Nephron progenitor cell (in vitro differentiated cells): ENCODE data around the gene CTNND2.
"Not testable (repeated sequence)": the region's sequence is repeated elsewhere in the genome, so short reads cannot be mapped to it uniquely, and the experiment has no call there.

Experiments
- DNase-seq: peaks from one replicate; pipeline ENCODE4 v3.0.0; 2021
- H3K27ac Mint-ChIP-seq: 2 replicates; pipeline ENCODE4 v1.8.0; 2021; ENCODE audit warnings: mild to moderate bottlenecking, moderate library complexity, mixed read lengths
- H3K27me3 Mint-ChIP-seq: 2 replicates; pipeline ENCODE4 v1.8.0; 2021; ENCODE audit warnings: mild to moderate bottlenecking, low read depth, mixed read lengths; ENCODE audit not compliant: poor library complexity
- H3K36me3 Mint-ChIP-seq: 2 replicates; pipeline ENCODE4 v1.8.0; 2021; ENCODE audit warnings: low read depth, mixed read lengths
- H3K4me1 Mint-ChIP-seq: 2 replicates; pipeline ENCODE4 v1.8.0; 2021; ENCODE audit warnings: mixed read lengths
- H3K4me3 Mint-ChIP-seq: 2 replicates; pipeline ENCODE4 v1.8.0; 2021; ENCODE audit warnings: mild to moderate bottlenecking, moderate library complexity, mixed read lengths
- H3K9me3 Mint-ChIP-seq: 2 replicates; pipeline ENCODE4 v1.8.0; 2021; ENCODE audit warnings: mild to moderate bottlenecking, moderate library complexity, mixed read lengths
- TF ChIP-seq, protein P1 (sequence below): fragments of 200-600 bp; sonication (generic); IDR thresholded peaks from 2 replicates; pipeline ENCODE4 v1.5.0; 2021; ENCODE audit warnings: antibody characterized with exemption

Gene CTNND2

GRCh38 chr5:11851965-11852716 lies 52.1 kb downstream of the CTNND2 start:
- Mint-ChIP-seq H3K4me3 (no peak overlapping the region), H3K36me3 (no peaks in the 10 kb centered on the region), H3K4me1 (no peaks in the 10 kb centered on the region), H3K27me3 (peaks cover 3% of the 10 kb centered on the region), H3K27ac (no peak overlapping the region), H3K9me3 (no peaks in the 10 kb centered on the region)
- no peak for DNase-seq
- TF ChIP-seq, protein P1, sequence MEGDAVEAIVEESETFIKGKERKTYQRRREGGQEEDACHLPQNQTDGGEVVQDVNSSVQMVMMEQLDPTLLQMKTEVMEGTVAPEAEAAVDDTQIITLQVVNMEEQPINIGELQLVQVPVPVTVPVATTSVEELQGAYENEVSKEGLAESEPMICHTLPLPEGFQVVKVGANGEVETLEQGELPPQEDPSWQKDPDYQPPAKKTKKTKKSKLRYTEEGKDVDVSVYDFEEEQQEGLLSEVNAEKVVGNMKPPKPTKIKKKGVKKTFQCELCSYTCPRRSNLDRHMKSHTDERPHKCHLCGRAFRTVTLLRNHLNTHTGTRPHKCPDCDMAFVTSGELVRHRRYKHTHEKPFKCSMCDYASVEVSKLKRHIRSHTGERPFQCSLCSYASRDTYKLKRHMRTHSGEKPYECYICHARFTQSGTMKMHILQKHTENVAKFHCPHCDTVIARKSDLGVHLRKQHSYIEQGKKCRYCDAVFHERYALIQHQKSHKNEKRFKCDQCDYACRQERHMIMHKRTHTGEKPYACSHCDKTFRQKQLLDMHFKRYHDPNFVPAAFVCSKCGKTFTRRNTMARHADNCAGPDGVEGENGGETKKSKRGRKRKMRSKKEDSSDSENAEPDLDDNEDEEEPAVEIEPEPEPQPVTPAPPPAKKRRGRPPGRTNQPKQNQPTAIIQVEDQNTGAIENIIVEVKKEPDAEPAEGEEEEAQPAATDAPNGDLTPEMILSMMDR = no peak

- TF ChIP-seq, protein P1 = no peak
- H3K4me1 Mint-ChIP-seq = no peaks in the 10 kb centered on the region
- H3K27ac Mint-ChIP-seq = no peak overlapping the region
- peaks cover 4% of the 10 kb centered on the region for H3K27me3 Mint-ChIP-seq
- no peak for DNase-seq
- no peaks in the 10 kb centered on the region for H3K36me3 Mint-ChIP-seq
- H3K9me3 Mint-ChIP-seq = no peaks in the 10 kb centered on the region
- H3K4me3 Mint-ChIP-seq = no peak overlapping the region
Measured at GRCh38 chr5:11851416-11851815, 52.8 kb downstream of the CTNND2 start.

DNA sequence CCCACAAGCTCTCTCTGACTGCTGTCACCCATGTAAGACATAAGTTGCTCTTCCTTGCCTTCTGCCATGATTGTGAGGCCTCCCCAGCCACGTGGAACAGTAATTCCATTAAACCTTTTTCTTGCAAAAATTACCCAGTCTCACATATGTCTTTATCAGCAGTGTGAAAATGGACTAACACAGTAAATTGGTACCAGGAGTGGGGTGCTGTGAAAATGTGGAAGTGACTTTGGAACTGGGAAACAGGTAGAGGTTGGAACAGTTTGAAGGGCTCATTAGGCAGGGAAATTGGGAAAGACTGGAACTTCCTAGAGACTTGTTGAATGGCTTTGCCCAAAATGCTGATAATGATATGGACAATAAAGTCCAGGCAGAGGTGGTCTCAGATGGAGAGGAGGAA lies 75.7 kb downstream of the CTNND2 start:
- H3K27me3 Mint-ChIP-seq, H3K4me3 Mint-ChIP-seq, H3K4me1 Mint-ChIP-seq, H3K27ac Mint-ChIP-seq, H3K36me3 Mint-ChIP-seq, DNase-seq: not testable (repeated sequence)
- H3K9me3 Mint-ChIP-seq = peaks cover 46% of the 10 kb centered on the region

GRCh38 chr5:11822598-11822997 lies 81.6 kb downstream of the CTNND2 start:
- no peak for DNase-seq
- no peaks in the 10 kb centered on the region for H3K27me3 Mint-ChIP-seq
- no peaks in the 10 kb centered on the region for H3K4me1 Mint-ChIP-seq
- no peak overlapping the region for H3K4me3 Mint-ChIP-seq
- TF ChIP-seq, protein P1 = no peak
- peaks cover 17% of the 10 kb centered on the region for H3K9me3 Mint-ChIP-seq
- H3K27ac Mint-ChIP-seq = no peak overlapping the region
- no peaks in the 10 kb centered on the region for H3K36me3 Mint-ChIP-seq

DNA sequence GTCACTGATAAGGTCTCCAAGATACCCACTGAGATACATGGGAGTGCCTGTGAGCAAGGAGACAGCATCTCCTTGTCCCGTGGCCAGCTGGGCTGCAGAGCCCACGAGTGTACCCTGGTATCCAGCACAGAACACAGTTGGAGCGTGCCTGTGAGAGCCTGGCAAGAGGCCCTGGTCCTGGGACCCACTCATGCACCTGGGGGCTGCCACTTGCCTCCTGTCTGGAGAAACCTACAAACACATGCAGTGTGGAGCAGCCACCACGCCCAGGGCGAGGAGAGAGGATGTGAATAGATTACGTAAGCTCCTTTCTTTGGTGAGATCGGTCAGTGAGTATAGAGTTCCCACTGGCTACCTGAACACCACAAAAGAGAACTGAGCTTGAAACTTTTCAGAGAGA lies 88.3 kb downstream of the CTNND2 start:
- H3K36me3 Mint-ChIP-seq = no peaks in the 10 kb centered on the region
- TF ChIP-seq, protein P1 = no peak
- no peaks in the 10 kb centered on the region for H3K4me1 Mint-ChIP-seq
- no peak overlapping the region for H3K4me3 Mint-ChIP-seq
- no peaks in the 10 kb centered on the region for H3K27me3 Mint-ChIP-seq
- no peaks in the 10 kb centered on the region for H3K9me3 Mint-ChIP-seq
- no peak overlapping the region for H3K27ac Mint-ChIP-seq
- DNase-seq = no peak

DNA sequence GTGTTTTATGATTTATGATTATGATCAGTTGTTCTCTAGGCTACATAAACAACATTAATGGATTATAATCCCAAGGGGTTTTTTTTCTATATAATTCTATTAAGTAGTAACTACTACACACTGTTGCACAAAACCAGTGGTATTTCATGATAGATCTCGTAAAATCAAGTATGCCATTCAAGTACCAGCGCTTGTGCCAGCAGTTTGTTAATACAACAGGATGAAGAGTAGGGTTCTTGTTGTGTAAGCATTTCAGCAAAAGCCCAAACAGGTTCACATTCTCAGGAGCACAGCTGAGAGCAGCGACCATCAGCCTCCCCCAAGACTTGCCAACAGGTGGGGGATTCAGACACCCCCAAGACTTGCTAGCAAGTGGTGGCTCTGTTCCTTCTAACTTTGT lies 88.8 kb downstream of the CTNND2 start:
- Mint-ChIP-seq H3K36me3 (no peaks in the 10 kb centered on the region), H3K4me3 (no peak overlapping the region), H3K4me1 (no peaks in the 10 kb centered on the region), H3K27me3 (no peaks in the 10 kb centered on the region), H3K27ac (no peak overlapping the region), H3K9me3 (no peaks in the 10 kb centered on the region)
- TF ChIP-seq, protein P1 = no peak
- DNase-seq = no peak
